RPMI8226 (cell line): ENCODE measurements around the gene IFI27.
A peak's percentile ranks its signal among the peaks of the same experiment; 100 is the strongest.
"Not testable (repeated sequence)": the region's sequence is repeated elsewhere in the genome, so short reads cannot be mapped to it uniquely, and the experiment has no call there.

ENCODE experiments used
- DNase-seq: peaks from one replicate; pipeline ENCODE4 v3.0.0-alpha.2; 2015

IFI27 gene

GRCh38 chr14:94110552-94111181 lies at the start of gene IFI27:
TSS of gene IFI27 (plus strand) at chr14:94110736.
- DNase-seq = no peak

- no peak for DNase-seq
Observed at GRCh38 chr14:94062344-94062940, 48.1 kb upstream of the IFI27 start.

GRCh38 chr14:94066089-94066676 lies 44.4 kb upstream of the IFI27 start:
- DNase-seq = no peak

- not testable (repeated sequence) for DNase-seq
Observed at GRCh38 chr14:94072076-94072475, 38.5 kb upstream of the IFI27 start.

GRCh38 chr14:94074534-94074933 lies 36.0 kb upstream of the IFI27 start:
- no peak for DNase-seq

GRCh38 chr14:94075008-94075407 lies 35.5 kb upstream of the IFI27 start:
- DNase-seq = no peak

GRCh38 chr14:94077111-94077821 lies 33.3 kb upstream of the IFI27 start:
- no peak for DNase-seq

- no peak for DNase-seq
Observed at GRCh38 chr14:94077823-94078222, 32.7 kb upstream of the IFI27 start.

- DNase-seq = no peak
Observed at GRCh38 chr14:94079891-94080620, 30.5 kb upstream of the IFI27 start.

- DNase-seq = peak; percentile 95
Observed at GRCh38 chr14:94080621-94081385, 29.7 kb upstream of the IFI27 start, which contains the start of the genes DDX24 and IFI27L1. TSS of gene DDX24 (minus strand) at chr14:94081202. CDS start at chr14:94079742, 1,460 bp downstream. TSS of gene IFI27L1 (plus strand) at chr14:94081310. CDS start at chr14:94096938, 15,628 bp downstream.

- no peak for DNase-seq
Observed at GRCh38 chr14:94081386-94081820, 29.1 kb upstream of the IFI27 start.

GRCh38 chr14:94087891-94088290 lies 22.6 kb upstream of the IFI27 start:
- DNase-seq = no peak

GRCh38 chr14:94088516-94088915 lies 22.0 kb upstream of the IFI27 start:
- no peak for DNase-seq

GRCh38 chr14:94089479-94089878 lies 21.1 kb upstream of the IFI27 start:
- no peak for DNase-seq

- DNase-seq = no peak
Observed at GRCh38 chr14:94093418-94093817, 17.1 kb upstream of the IFI27 start.

- DNase-seq = no peak
Observed at GRCh38 chr14:94097091-94097490, 13.4 kb upstream of the IFI27 start.

- no peak for DNase-seq
Observed at GRCh38 chr14:94098326-94098992, 12.1 kb upstream of the IFI27 start.

- DNase-seq = no peak
Observed at GRCh38 chr14:94099006-94099405, 11.5 kb upstream of the IFI27 start.

GRCh38 chr14:94100847-94101246 lies 9.7 kb upstream of the IFI27 start:
- DNase-seq = no peak

GRCh38 chr14:94101748-94102147 lies 8.8 kb upstream of the IFI27 start:
- DNase-seq = no peak

- no peak for DNase-seq
Observed at GRCh38 chr14:94102768-94103482, 7.6 kb upstream of the IFI27 start.
